ENCODE results near the gene DNM3.

Gene DNM3

DNA sequence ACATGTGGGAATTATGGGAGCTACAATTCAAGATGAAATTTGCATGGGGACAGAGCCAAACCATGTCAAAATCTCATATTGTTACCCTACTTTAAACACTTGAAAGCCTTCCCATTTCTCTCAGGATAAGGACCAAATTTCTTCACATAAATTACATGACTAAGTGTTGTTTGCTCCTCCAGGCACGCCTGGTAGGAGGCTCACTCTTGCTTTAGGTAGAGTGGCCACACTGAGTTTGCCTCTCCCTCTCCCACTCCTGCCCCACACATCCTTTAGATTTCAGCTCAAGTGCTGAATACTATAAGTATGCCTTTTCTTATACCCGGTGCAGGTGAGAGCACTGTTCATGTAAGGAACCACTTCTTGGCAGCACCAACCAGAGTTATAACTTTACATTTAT is 279.1 kb downstream of the DNM3 start:
- no peak for DNase-seq

- no peak for DNase-seq
Observed at GRCh38 chr1:172121081-172121717, 279.9 kb downstream of the DNM3 start.

- no peak for DNase-seq
Observed at GRCh38 chr1:172122381-172122780, 281.1 kb downstream of the DNM3 start.

- no peak for DNase-seq
Observed at GRCh38 chr1:172125250-172125649, 284.0 kb downstream of the DNM3 start.

DNA sequence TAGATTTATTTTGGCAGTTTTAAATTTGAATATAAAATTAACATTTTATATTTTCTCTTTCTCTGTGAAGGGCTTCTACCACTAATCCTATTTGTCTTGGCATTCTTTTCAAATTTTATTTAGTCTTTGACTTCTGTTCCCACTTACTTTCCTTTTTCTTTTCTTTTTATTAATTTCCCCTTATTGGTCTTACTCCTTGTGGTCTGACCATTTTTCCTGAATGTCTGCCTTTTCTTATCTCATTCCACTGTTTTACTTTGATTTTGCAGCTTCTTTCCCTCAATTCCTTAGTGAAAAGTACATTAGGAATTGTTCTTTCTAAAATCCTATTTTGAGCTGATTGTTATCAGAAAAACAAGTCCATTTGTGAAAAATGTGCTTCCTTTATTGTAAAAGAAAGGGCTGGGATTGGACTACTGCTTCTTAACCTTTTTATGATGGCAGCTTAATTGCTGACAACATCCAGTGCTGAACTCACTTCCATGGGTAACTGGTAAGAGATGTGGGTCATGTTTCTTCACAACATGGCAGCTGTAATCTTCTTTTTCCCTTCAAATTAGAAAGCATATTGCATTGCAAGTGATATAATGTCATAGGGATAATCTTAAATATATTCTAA is 284.6 kb downstream of the DNM3 start:
- no peak for DNase-seq

- DNase-seq, result no peak
Observed at GRCh38 chr1:172132836-172133235, 291.5 kb downstream of the DNM3 start.

GRCh38 chr1:172134087-172134731 is 292.9 kb downstream of the DNM3 start:
- DNase-seq, result no peak

- no peak for DNase-seq
Observed at GRCh38 chr1:172135076-172135672, 293.9 kb downstream of the DNM3 start.

GRCh38 chr1:172135978-172136610 is 294.8 kb downstream of the DNM3 start:
- no peak for DNase-seq

- no peak for DNase-seq
Observed at GRCh38 chr1:172136925-172137324, 295.6 kb downstream of the DNM3 start.

GRCh38 chr1:172137703-172138454 is 296.6 kb downstream of the DNM3 start:
- no peak for DNase-seq

DNA sequence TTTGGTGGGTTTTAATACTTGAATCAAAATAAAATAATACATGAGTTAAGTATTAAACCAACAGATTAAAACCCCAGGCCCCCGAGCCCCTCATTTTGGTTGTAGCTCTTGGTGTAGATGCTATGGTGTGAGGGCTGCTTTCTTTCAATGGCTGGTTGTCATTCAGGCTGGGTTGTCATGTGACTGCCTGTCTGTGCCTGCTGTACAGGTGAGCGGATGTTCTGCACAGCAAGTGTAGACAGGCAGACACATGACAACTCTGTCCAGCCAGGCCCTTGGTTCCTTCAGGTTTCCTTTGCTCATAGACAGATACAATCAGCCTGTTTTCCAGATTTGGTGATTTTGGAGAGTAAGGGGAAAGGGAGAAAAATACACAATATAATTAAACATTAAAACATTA is 297.3 kb downstream of the DNM3 start:
- no peak for DNase-seq

GRCh38 chr1:172139196-172139595 is 297.9 kb downstream of the DNM3 start:
- DNase-seq, result no peak

GRCh38 chr1:172140072-172140471 is 298.8 kb downstream of the DNM3 start:
- no peak for DNase-seq

- DNase-seq, result no peak
Observed at GRCh38 chr1:172140591-172140990, 299.3 kb downstream of the DNM3 start.

GRCh38 chr1:172141341-172141881 is 300.1 kb downstream of the DNM3 start:
- no peak for DNase-seq

GRCh38 chr1:172142324-172142723 is 301.0 kb downstream of the DNM3 start:
- DNase-seq, result no peak

- no peak for DNase-seq
Observed at GRCh38 chr1:172143384-172144055, 302.2 kb downstream of the DNM3 start.

DNA sequence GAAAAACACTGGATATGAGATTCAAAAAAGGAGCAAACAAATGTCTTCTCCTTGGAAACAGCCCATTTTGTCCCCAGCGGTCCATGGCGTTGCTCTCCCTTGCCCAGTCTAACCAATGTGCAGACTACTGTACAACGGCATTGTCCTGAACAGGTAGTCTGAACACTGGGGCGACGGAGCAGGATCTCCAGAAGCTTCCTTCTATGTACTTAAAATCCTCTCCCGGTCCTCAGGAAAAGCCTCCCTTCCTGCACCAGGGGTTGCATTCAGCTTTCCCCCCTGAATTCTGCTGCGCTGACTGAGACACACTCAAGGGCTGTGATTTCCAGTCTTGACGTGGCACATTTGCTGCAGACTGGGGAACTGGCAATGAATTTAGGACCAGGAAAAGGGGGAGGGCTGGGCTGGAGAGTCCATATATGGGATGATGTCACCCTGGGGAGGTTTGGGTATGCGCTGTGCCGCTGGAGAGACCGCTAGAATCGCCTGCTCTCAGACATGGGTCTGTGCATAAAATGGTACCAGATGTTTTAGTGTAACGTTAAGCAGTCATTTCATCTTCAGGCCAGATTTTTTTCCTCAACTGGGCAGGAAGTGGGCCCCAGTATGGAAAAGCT is 303.3 kb downstream of the DNM3 start:
- no peak for DNase-seq

- no peak for DNase-seq
Observed at GRCh38 chr1:172145231-172145651, 303.9 kb downstream of the DNM3 start.

DNA sequence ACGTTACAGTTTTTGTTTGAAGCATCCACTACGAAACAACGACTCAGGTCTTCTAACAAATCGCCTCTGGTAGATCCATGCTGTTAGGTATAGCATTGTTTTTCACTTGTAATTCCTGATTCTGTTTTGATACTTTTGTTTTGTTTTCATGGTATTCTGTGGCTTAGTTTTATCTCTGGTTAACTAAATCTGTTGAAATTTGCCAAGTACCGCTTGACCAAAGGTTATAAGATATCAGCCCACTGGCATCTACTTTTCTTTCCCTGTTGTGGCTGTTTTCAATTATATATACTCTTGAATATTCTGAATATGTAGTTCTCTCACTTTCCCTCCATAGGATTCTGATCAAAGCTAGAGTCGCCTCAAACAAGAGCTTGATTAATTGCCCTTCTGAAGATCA is 304.4 kb downstream of the DNM3 start:
- DNase-seq, result no peak
